Measurements from ENCODE around the gene GPR143.

DNA sequence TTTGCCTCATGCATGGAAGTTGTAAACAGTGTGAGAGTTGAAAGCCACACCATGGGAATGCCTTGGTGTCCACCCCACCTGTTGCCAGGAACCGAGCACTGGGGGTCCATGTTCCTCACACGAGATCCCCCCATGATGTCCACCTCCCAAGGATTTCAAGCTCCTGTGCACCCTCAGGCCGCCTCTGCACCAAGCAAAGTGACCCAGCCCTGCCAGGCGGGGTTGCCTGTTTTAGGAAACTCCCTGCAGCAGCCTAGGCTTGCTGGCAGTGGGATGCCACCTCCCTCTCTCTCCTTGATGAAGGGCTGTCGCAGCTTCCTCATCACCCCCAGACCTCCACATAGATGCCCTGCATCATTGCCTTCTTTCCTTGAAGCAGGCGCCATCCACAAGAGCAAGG is 82.8 kb downstream of the GPR143 start:
- TF ChIP-seq, protein P1, sequence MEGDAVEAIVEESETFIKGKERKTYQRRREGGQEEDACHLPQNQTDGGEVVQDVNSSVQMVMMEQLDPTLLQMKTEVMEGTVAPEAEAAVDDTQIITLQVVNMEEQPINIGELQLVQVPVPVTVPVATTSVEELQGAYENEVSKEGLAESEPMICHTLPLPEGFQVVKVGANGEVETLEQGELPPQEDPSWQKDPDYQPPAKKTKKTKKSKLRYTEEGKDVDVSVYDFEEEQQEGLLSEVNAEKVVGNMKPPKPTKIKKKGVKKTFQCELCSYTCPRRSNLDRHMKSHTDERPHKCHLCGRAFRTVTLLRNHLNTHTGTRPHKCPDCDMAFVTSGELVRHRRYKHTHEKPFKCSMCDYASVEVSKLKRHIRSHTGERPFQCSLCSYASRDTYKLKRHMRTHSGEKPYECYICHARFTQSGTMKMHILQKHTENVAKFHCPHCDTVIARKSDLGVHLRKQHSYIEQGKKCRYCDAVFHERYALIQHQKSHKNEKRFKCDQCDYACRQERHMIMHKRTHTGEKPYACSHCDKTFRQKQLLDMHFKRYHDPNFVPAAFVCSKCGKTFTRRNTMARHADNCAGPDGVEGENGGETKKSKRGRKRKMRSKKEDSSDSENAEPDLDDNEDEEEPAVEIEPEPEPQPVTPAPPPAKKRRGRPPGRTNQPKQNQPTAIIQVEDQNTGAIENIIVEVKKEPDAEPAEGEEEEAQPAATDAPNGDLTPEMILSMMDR (IDR thresholded peaks at IDR 0.05; ENCODE audit: insufficient read depth, low read length) = no peak
- no peak for TF ChIP-seq POLR2AphosphoS5 (IDR thresholded peaks at IDR 0.05; ENCODE audit: low read depth)

Data from HL-60 (cell line).